CD8-positive, alpha-beta memory T cell (primary cell): ENCODE measurements around the gene ANO6. TPM values are rescaled to one million over a fixed set of nuclear protein-coding genes. Genes with fewer than 3 reads are reported as not detected.

Experiments
- CTCF ChIA-PET: fragments of 350-600 bp; sonication (Branson Sonifier 250); formaldehyde crosslinking; loops from one replicate; lab custom pipeline; 2021; ENCODE audit warnings: antibody characterized with exemption; lab: Charles Lee
- POLR2A ChIA-PET: fragments of 350-600 bp; sonication (Branson Sonifier 250); formaldehyde crosslinking; loops from one replicate; lab custom pipeline; 2021; ENCODE audit warnings: antibody characterized with exemption; lab: Charles Lee
- DNase-seq, 5 donors: peaks; one replicate each; pipeline versions ENCODE4 v3.0.0 to v3.0.0-alpha.2; 2020 to 2022; ENCODE audit warnings: mixed read lengths in 1 of 5
- H3K27ac ChIP-seq: one replicate; pipeline ENCODE4 v1.7.0; 2013; ENCODE audit warnings: low read depth, mild to moderate bottlenecking, low read length, moderate library complexity
- H3K27me3 ChIP-seq: 2 replicates; pipeline ENCODE4 v1.7.0; 2013; ENCODE audit warnings: low read length, mild to moderate bottlenecking; ENCODE audit not compliant: insufficient read depth, poor library complexity, severe bottlenecking
- H3K36me3 ChIP-seq: 2 replicates; pipeline ENCODE4 v1.7.0; 2013; ENCODE audit warnings: mild to moderate bottlenecking, low read length, moderate library complexity; ENCODE audit not compliant: insufficient read depth
- H3K4me1 ChIP-seq: 2 replicates; pipeline ENCODE4 v1.7.0; 2013; ENCODE audit warnings: mild to moderate bottlenecking, low read length, moderate library complexity; ENCODE audit not compliant: insufficient read depth
- H3K4me3 ChIP-seq: 2 replicates; pipeline ENCODE4 v1.7.0; 2013; ENCODE audit warnings: mild to moderate bottlenecking, low read length
- H3K9me3 ChIP-seq: 2 replicates; pipeline ENCODE4 v1.7.0; 2013; ENCODE audit warnings: mild to moderate bottlenecking, low read length
- H3K27ac Mint-ChIP-seq, 8 donors: one replicate each; pipeline ENCODE4 v1.8.0; 2020 to 2021; ENCODE audit warnings: mixed read lengths in 8 of 8, mild to moderate bottlenecking in 6 of 8, inconsistent platforms in 3 of 8, moderate library complexity in 3 of 8
- H3K27me3 Mint-ChIP-seq, 2 donors: one replicate each; pipeline ENCODE4 v1.8.0; 2020 to 2021; ENCODE audit warnings: mixed read lengths in 2 of 2, mild to moderate bottlenecking in 1 of 2, moderate library complexity in 1 of 2
- H3K36me3 Mint-ChIP-seq, 3 donors: one replicate each; pipeline ENCODE4 v1.8.0; 2020 to 2021; ENCODE audit warnings: mixed read lengths in 3 of 3, inconsistent platforms in 1 of 3, mild to moderate bottlenecking in 1 of 3
- H3K4me1 Mint-ChIP-seq, 3 donors: one replicate each; pipeline ENCODE4 v1.8.0; 2020 to 2021; ENCODE audit warnings: mixed read lengths in 3 of 3, inconsistent platforms in 1 of 3, mild to moderate bottlenecking in 1 of 3
- H3K4me3 Mint-ChIP-seq, 7 donors: one replicate each; pipeline ENCODE4 v1.8.0; 2020 to 2021; ENCODE audit warnings: mixed read lengths in 7 of 7, mild to moderate bottlenecking in 6 of 7, moderate library complexity in 4 of 7, inconsistent platforms in 2 of 7
- H3K9me3 Mint-ChIP-seq, 5 donors: one replicate each; pipeline ENCODE4 v1.8.0; 2020 to 2022; ENCODE audit warnings: mixed read lengths in 5 of 5, mild to moderate bottlenecking in 3 of 5, moderate library complexity in 2 of 5, inconsistent platforms in 1 of 5
- polyA plus RNA-seq: library from polyadenylated mRNA; unstranded; fragments of 300-500 nt; fragmentation: Illumina TruSeq; gene quantifications from one replicate; pipeline ENCODE4 v1.2.3, GENCODE V29; 2021
- total RNA-seq, 2 experiments: library from RNA; stranded (reverse); gene quantifications; one replicate each; pipeline ENCODE4 v1.2.3, GENCODE V29; 2021

Gene ANO6
- total and polyA plus RNA-seq, 3 experiments from 2014 or later: 19.7 to 26.1 (median 20.0) TPM

GRCh38 chr12:45477526-45477925, 261.6 kb downstream of the ANO6 start:
- Histone ChIP-seq H3K4me3 (no peak overlapping the region), H3K27ac (no peak overlapping the region), H3K27me3 (no peaks in the 10 kb centered on the region), H3K36me3 (no peaks in the 10 kb centered on the region), H3K4me1 (no peaks in the 10 kb centered on the region), H3K9me3 (no peaks in the 10 kb centered on the region)
- Mint-ChIP-seq H3K27me3 (peaks cover 4 to 18% of the 10 kb centered on the region in 2 donors), H3K36me3 (peaks cover 0 to 28% (median 3%) of the 10 kb centered on the region in 3 donors), H3K4me3 (no peak overlapping the region), H3K27ac (peak overlapping the region in 1 of 8 donors; percentile 13), H3K4me1 (no peaks in the 10 kb centered on the region), H3K9me3 (peaks cover 10 to 15% (median 13%) of the 10 kb centered on the region in 5 donors)
- CTCF ChIA-PET: no interaction called here
- POLR2A ChIA-PET: no interaction called here
- no peak for DNase-seq

GRCh38 chr12:45478931-45479330, 263.0 kb downstream of the ANO6 start:
- Mint-ChIP-seq H3K36me3 (peaks cover 0 to 20% (median 3%) of the 10 kb centered on the region in 3 donors), H3K4me1 (no peaks in the 10 kb centered on the region), H3K27ac (no peak overlapping the region), H3K9me3 (peaks cover 10 to 15% (median 13%) of the 10 kb centered on the region in 5 donors), H3K4me3 (no peak overlapping the region), H3K27me3 (peaks cover 0 to 18% of the 10 kb centered on the region in 2 donors)
- Histone ChIP-seq H3K9me3 (no peaks in the 10 kb centered on the region), H3K27ac (no peak overlapping the region), H3K4me3 (no peak overlapping the region), H3K27me3 (no peaks in the 10 kb centered on the region), H3K36me3 (no peaks in the 10 kb centered on the region), H3K4me1 (no peaks in the 10 kb centered on the region)
- CTCF ChIA-PET: no interaction called here
- POLR2A ChIA-PET: no interaction called here
- no peak for DNase-seq

DNA sequence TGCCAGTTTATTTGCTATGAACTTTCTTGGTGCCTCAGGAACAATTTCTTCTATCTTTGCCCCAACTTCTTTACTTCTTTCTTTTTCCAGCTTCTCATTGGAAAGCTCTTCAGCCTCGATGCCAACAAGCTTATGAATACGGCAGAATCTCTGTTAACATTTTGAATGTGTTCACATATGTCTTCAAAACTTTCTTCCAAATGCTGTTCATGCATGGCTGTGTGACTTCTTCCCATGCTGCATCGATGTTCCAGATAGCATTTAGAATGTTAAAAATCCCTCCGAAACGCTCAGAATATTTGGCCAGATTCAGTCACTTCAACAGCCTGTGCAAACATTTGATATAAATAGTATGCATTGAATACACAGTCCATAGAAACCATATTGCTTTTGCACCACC, 265.9 kb downstream of the ANO6 start:
- Histone ChIP-seq H3K27me3 (no peaks in the 10 kb centered on the region), H3K4me1 (no peaks in the 10 kb centered on the region), H3K36me3 (no peaks in the 10 kb centered on the region), H3K27ac (no peak overlapping the region), H3K9me3 (no peaks in the 10 kb centered on the region), H3K4me3 (no peak overlapping the region)
- ChIA-PET POLR2A (no interaction called here), CTCF (no interaction called here)
- Mint-ChIP-seq H3K27me3 (peaks cover 0 to 12% of the 10 kb centered on the region in 2 donors), H3K4me3 (no peak overlapping the region), H3K27ac (no peak overlapping the region), H3K4me1 (no peaks in the 10 kb centered on the region), H3K36me3 (peaks cover 0 to 15% (median 3%) of the 10 kb centered on the region in 3 donors), H3K9me3 (peaks cover 10 to 14% (median 13%) of the 10 kb centered on the region in 5 donors)
- DNase-seq: no peak

DNA sequence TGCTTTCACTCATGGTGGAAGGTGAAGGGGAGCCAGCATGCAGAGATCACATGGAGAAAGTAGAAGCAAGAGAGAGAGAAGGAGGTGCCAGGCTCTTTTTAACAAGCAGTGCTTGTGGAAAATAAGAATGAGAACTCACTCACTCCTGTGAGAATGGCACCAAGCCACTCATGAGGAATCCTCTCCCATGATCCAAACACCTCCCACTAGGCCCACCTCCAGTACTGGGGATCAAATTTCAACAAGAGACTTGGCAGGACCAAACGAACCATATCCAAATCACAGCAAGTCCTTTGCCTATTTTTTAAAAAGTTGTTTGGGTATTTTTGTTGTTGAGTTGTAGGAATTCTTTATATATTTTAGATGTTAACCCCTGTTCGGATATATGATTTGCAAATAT, 267.7 kb downstream of the ANO6 start:
- peaks cover 0 to 8% (median 0%) of the 10 kb centered on the region in 3 donors for H3K36me3 Mint-ChIP-seq
- peak overlapping the region in 1 of 8 donors; percentile 60 for H3K27ac Mint-ChIP-seq
- ChIA-PET CTCF (no interaction called here), POLR2A (no interaction called here)
- H3K4me1 ChIP-seq: no peaks in the 10 kb centered on the region
- H3K27ac ChIP-seq: no peak overlapping the region
- peaks cover 0 to 7% of the 10 kb centered on the region in 2 donors for H3K27me3 Mint-ChIP-seq
- no peaks in the 10 kb centered on the region for H3K27me3 ChIP-seq
- DNase-seq: no peak
- H3K9me3 ChIP-seq: no peaks in the 10 kb centered on the region
- H3K4me3 Mint-ChIP-seq: no peak overlapping the region
- no peaks in the 10 kb centered on the region for H3K36me3 ChIP-seq
- no peak overlapping the region for H3K4me3 ChIP-seq
- peaks cover 5 to 7% (median 7%) of the 10 kb centered on the region in 5 donors for H3K9me3 Mint-ChIP-seq
- no peaks in the 10 kb centered on the region for H3K4me1 Mint-ChIP-seq

Other genes with a start within 250 kb of the ANO6 start
- gene DBX2, start 165.0 kb upstream of the ANO6 start, total RNA-seq: not detected
- gene DBX2, start 165.0 kb upstream of the ANO6 start, polyA plus RNA-seq: not detected